Activated CD8-positive, alpha-beta memory T cell treated with anti-CD3 and anti-CD28 coated beads for 24 hours (primary cell): ENCODE results near the gene ZNF396.

Source experiments
- DNase-seq: peaks from one replicate; pipeline ENCODE4 v3.0.0-alpha.2; 2020

Gene ZNF396

GRCh38 chr18:35376742-35377695 lies at the start of gene ZNF396:
Gene ZNF396, minus strand, starts transcription at chr18:35377337. Its CDS starts 3,045 bp downstream, at chr18:35374292.
- DNase-seq, result peak; percentile 86

GRCh38 chr18:35426786-35427185 lies 49.6 kb upstream of the ZNF396 start:
- DNase-seq, result no peak

DNA sequence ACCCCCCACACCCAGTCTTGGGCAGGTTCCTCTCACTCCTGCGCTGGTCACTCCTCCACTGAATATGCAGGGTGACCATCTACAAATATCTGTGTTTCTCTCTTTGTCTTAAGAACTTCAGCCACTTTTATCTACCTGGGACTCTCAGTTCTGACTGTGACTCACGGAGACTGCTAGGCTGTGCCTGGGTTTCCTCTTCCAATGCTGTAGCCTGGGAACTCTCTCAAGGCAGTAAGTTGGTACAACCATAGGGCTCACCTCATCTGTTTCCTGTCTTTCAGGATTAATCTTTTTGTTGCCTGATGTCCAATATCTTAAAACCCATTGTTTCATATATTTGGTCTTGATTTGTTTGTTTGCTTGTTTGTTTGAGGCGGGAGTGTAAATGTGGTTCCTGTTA lies 47.2 kb upstream of the ZNF396 start:
- DNase-seq, result no peak

DNA sequence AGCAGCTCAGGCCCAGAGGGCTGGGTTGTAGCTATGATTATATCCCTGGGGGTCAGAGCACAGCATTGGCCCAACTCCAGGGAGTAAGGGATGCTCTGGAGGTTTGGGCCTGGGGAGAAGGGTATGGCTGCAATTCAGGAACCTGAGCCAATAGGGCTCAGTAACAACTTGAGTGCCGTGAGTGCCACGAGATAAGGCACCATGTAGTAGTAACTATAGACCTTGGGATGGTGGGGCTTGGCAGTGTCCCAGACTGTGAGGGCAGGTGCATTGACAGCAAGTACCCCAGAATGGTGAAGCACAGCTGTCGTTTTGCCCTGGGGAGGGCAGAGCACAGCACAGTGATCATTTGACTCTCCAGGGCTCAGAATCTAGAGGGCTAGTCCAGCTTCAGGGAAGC lies 45.1 kb upstream of the ZNF396 start:
- no peak for DNase-seq

DNA sequence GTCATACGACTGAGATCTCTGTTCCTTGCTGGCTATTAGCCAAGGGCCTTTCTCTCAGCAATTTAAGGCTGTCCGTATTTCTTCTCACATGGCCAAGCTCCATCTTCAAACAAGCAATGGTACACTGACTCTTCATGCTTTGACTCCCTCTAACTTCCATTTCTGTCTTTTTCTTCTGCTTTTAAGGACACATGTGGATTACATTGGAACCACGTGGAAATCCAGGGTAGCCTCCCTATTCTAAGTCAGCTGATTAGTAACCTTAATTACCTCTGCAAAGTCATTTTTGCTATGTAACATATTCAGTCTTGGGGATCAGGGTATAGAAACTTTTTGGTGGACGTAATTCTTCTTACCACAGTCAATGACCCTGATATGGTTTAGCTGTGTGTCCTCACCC lies 41.5 kb upstream of the ZNF396 start:
- no peak for DNase-seq

GRCh38 chr18:35417223-35417622 lies 40.1 kb upstream of the ZNF396 start:
- DNase-seq, result no peak

DNA sequence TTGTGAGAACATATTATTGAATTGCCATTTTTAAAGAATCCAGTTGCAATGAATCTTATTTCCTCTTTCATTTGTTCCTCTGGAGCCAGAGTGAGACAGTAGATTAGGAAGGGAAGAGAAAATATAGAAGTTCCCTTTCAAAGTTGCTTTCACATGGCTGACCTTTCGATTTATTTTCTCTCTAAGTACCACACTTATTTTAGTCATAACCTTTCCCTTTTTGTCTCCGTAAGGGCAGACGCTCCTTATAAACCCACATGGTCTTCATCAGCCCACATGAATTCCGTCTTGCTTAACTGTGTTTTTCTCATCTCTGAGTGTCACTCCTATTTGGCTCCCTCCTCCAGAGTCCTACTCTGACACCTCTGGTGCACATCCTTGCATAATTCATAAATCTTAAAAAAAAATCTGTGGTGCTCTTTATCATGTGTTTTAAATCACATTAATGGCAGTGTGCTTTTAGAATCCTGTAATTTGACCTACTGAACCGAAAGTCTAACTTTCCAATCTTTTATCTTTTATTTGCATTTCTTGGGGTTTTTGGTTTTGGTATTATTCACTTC lies 38.5 kb upstream of the ZNF396 start:
- no peak for DNase-seq

GRCh38 chr18:35413163-35413511 lies 36.0 kb upstream of the ZNF396 start:
- DNase-seq, result no peak

DNA sequence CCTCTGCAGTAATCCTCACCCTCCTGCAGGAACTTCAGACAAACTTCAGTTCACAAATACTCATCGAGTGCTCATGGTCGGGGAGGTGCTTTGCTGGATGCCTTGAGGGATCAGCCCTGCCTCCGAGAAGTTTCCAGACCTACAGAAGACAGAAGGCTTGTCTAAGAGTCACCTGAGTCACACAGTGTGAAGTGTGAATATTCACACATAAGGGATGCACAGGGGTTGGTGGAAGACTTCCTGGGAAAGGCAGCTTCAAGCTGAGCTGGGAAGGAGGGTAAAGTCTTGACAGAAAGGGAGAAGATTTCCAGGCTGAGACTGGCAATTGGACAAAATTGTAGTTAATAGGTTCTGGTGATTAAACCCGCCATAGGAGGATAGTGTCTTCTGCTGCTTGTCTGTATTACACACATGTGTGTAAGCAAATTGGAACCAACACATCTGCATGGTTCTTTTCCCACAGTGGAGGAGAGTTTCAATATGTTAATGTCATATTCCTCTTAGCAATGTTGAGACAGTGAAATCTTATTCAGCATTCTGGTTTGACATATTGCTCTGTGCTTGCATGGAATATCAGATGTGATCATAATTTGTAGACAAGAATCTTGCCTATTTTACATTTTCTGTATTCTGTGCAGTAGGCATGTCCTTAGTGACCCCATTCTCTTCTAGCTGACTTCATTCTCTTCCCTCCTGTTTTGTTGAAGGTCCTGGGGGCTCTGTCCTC lies 34.7 kb upstream of the ZNF396 start:
- DNase-seq, result no peak

DNA sequence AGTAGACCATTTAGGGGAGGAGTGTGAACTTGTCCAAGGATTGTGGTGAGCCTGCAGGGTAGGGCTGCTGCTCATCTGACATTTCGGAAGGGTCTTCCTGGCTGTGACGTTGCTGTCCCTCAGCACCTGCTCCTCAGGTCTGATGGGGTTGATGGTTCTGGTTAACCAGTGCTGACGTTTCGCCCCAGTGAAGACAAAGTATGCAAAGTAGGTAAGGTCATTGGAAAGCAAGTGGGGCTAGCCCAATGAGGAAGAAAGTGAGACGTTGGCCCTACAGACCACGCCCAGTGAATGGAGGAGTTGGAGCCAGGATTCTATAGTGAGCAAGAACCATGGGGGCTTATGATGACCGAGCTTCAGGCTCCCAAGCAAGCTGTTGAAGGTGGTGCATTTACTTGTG lies 33.4 kb upstream of the ZNF396 start:
- DNase-seq, result no peak

DNA sequence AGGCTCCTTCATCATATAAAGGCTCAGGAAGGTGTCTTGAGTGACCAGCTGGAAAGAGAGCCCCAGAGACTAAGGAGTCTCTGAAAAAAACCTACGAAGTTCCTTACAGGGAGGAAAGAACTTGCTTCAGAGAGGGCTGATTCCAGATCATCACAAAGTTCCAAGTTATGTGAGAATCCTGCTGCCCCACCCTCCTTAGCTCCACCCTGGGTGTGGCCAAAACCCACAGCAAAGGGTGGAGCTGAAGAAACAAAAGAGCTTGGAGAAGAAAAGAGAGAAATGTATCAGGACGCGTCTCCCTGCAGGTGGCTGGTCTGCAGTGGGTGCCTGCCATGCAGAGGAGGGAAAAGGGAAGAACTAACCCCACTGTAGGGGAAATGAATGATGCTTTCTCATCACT lies 32.8 kb upstream of the ZNF396 start:
- DNase-seq, result no peak

GRCh38 chr18:35408843-35409261 lies 31.7 kb upstream of the ZNF396 start:
- DNase-seq, result no peak

DNA sequence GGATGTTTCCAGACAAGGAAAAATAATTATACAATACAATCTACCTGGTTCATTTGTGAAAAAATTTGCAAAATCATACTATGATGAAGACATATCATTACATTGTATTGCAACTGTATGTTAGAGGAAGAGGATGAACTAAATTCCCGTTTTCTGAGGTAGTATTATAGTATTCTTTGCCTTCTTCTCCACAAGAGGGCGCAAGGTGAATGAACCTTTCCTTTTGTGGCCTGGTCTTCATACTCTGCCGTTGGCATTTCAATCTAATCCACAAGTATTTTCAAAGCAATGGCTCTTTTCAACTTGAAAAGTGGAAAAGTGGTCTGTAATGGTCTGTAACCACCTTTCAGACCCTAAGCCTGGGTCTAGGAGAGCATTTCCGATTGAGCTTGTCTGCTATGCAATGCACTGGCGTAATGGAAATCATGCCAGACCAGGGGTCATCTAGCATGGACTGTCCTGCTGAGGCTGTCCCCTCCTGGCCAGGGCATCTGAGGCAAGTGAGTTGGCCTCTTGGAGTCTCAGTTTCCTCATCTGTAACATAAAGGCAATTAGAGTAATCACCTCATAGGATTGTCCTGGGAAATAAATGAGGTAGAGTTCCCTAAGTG lies 30.8 kb upstream of the ZNF396 start:
- no peak for DNase-seq

GRCh38 chr18:35406666-35407065 lies 29.5 kb upstream of the ZNF396 start:
- no peak for DNase-seq

DNA sequence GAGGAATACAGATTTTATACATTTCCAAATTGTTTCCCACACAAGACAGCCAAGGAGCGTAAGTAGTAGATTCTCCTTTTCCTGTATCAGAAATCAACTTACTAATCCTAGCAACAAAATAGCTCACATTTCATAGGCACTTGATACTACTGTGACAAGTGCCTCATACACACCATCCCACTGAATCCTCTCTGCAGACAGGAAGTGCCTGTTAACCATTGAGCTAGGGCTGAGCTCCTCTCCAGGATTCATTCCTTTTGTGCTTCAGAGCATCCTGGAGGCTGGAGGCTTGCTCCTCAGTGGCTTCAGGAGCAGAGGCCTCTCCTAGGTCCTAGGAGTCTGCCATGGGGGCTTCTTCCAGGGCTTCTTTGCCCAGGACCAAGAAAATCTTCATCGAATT lies 20.8 kb upstream of the ZNF396 start:
- DNase-seq, result no peak

GRCh38 chr18:35393716-35394115 lies 16.6 kb upstream of the ZNF396 start:
- no peak for DNase-seq

- no peak for DNase-seq
These were observed 15.2 kb upstream of the ZNF396 start for GRCh38 chr18:35392375-35392774.

- DNase-seq, result no peak
These were observed 14.0 kb upstream of the ZNF396 start for GRCh38 chr18:35390951-35391700.

GRCh38 chr18:35389095-35389618 lies 12.0 kb upstream of the ZNF396 start:
- DNase-seq, result no peak

- DNase-seq, result no peak
These were observed 10.0 kb upstream of the ZNF396 start for GRCh38 chr18:35387152-35387571.

- DNase-seq, result peak; percentile 68
These were observed 9.5 kb upstream of the ZNF396 start for GRCh38 chr18:35386600-35387100.

DNA sequence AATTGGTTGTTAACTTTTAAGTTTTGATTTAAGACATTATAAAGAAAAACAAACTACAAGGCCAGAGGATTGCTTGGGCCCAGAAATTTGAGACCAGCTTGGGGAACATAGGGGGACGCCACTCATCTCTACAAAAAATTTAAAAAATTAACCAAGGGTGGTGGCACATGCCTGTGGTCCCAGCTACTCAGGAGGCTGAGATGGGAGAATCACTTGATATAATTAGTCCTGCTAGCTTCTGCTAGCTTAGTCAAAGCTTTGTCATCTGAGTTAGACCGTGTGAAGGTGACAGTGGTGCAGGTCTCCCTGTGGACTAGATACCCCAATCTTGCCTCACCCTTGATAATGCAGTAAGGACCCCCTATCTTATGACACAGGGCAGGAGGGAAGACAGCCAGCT lies 6.0 kb upstream of the ZNF396 start:
- no peak for DNase-seq
